Liver (tissue), 9 donors: ENCODE measurements around the gene LSM3. TPM values are rescaled to one million over a fixed set of nuclear protein-coding genes. Genes with fewer than 3 reads are reported as not detected.

Source experiments
- DNase-seq: peaks from one replicate; pipeline ENCODE4 v3.0.0-alpha.2; 2017; ENCODE audit warnings: low spot score
- H3K27ac ChIP-seq, 2 donors: one replicate each; pipeline ENCODE4 v1.7.0; 2013; ENCODE audit warnings: inconsistent platforms in 2 of 2, low read length in 2 of 2, control low read depth in 1 of 2, low read depth in 1 of 2, mild to moderate bottlenecking in 1 of 2
- H3K27me3 ChIP-seq, 4 donors: one replicate each; pipeline versions ENCODE4 v1.6.1 to v1.7.0; 2013; ENCODE audit warnings: low read length in 3 of 4, inconsistent platforms in 1 of 4, mild to moderate bottlenecking in 1 of 4, moderate library complexity in 1 of 4; ENCODE audit not compliant: control insufficient read depth in 4 of 4, insufficient read depth in 4 of 4
- H3K36me3 ChIP-seq, 4 donors: one replicate each; pipeline versions ENCODE4 v1.6.1 to v1.7.0; 2013; ENCODE audit warnings: low read length in 3 of 4, mild to moderate bottlenecking in 3 of 4, low read depth in 1 of 4, moderate library complexity in 1 of 4; ENCODE audit not compliant: control insufficient read depth in 4 of 4, insufficient read depth in 3 of 4
- H3K4me1 ChIP-seq, 4 donors: one replicate each; pipeline versions ENCODE4 v1.6.1 to v1.7.0; 2013; ENCODE audit warnings: low read length in 3 of 4, mild to moderate bottlenecking in 3 of 4, moderate library complexity in 1 of 4; ENCODE audit not compliant: control insufficient read depth in 4 of 4, insufficient read depth in 4 of 4
- H3K4me3 ChIP-seq, 3 donors: one replicate each; pipeline versions ENCODE4 v1.6.1 to v1.7.0; 2013; ENCODE audit warnings: low read length in 3 of 3, control low read depth in 1 of 3, low read depth in 1 of 3, mild to moderate bottlenecking in 1 of 3
- H3K9ac ChIP-seq, 2 donors: one replicate each; pipeline ENCODE4 v1.7.0; 2013; ENCODE audit warnings: low read length in 2 of 2, mild to moderate bottlenecking in 2 of 2, moderate library complexity in 2 of 2, control low read depth in 1 of 2, low read depth in 1 of 2
- H3K9me3 ChIP-seq, 4 donors: one replicate each; pipeline versions ENCODE4 v1.6.1 to v1.7.0; 2013; ENCODE audit warnings: low read length in 3 of 4; ENCODE audit not compliant: control insufficient read depth in 4 of 4
- CTCF ChIP-seq: fragments of 150-350 bp; IDR thresholded peaks from 2 replicates; pipeline ENCODE4 v1.5.1; 2017; ENCODE audit warnings: improper control_type of control experiment, low read depth, low read length; ENCODE audit not compliant: missing input control
- EGR1 ChIP-seq, 2 donors: IDR thresholded peaks; 2 replicates each; pipeline ENCODE4 v1.6.1; 2016 to 2018; ENCODE audit warnings: antibody characterized with exemption in 2 of 2, low read depth in 2 of 2
- FOXA1 ChIP-seq: IDR thresholded peaks from 2 replicates; pipeline ENCODE4 v1.6.1; 2016; ENCODE audit warnings: antibody characterized with exemption
- FOXA2 ChIP-seq: IDR thresholded peaks from 2 replicates; pipeline ENCODE4 v1.6.1; 2016; ENCODE audit warnings: antibody characterized with exemption
- GABPA ChIP-seq, 2 donors: IDR thresholded peaks in 1 of 2; conservative IDR thresholded peaks in 1 of 2; 2 replicates each; pipeline ENCODE4 v1.6.1; 2016; ENCODE audit warnings: antibody characterized with exemption in 2 of 2, mild to moderate bottlenecking in 1 of 2, moderate library complexity in 1 of 2
- HNF4G ChIP-seq: IDR thresholded peaks from 2 replicates; pipeline ENCODE4 v1.6.1; 2016; ENCODE audit warnings: antibody characterized with exemption
- MAX ChIP-seq: IDR thresholded peaks from 2 replicates; pipeline ENCODE4 v1.6.1; 2016; ENCODE audit warnings: antibody characterized with exemption
- NR2F2 ChIP-seq: IDR thresholded peaks from 2 replicates; pipeline ENCODE4 v1.6.1; 2016; ENCODE audit warnings: antibody characterized with exemption
- RAD21 ChIP-seq, 2 donors: IDR thresholded peaks; 2 replicates each; pipeline ENCODE4 v1.6.1; 2016; ENCODE audit warnings: antibody characterized with exemption in 2 of 2, mild to moderate bottlenecking in 2 of 2
- RXRA ChIP-seq, 2 donors: IDR thresholded peaks; 2 replicates each; pipeline ENCODE4 v1.6.1; 2017 to 2018; ENCODE audit warnings: antibody characterized with exemption in 2 of 2, mild to moderate bottlenecking in 1 of 2
- YY1 ChIP-seq: IDR thresholded peaks from 2 replicates; pipeline ENCODE4 v1.6.1; 2016; ENCODE audit warnings: antibody characterized with exemption, mild to moderate bottlenecking
- ZBTB33 ChIP-seq: IDR thresholded peaks from 2 replicates; pipeline ENCODE4 v1.6.1; 2016; ENCODE audit warnings: antibody characterized with exemption
- WGBS: extraction: QIAGEN DNeasy Blood & Tissue Kit; methylation state at CpG from one replicate; pipeline ENCODE4 v1.1.7; 2013; 5-methylcytosine and 5-hydroxymethylcytosine counted together
- polyA plus RNA-seq, 2 donors: library from polyadenylated mRNA; stranded (reverse) in 1 of 2; unstranded in 1 of 2; fragments of 200-250 nt in 1 of 2; fragments of >200 nt in 1 of 2; fragmentation: Nextera tagmentation in 1 of 2; extraction: Ambion mirVana in 1 of 2; gene quantifications; one replicate each; pipeline versions ENCODE4 v1.2.1 to v1.2.3, GENCODE V29; 2013 to 2015
- total RNA-seq, 2 donors: library from RNA; depleted of rRNA; stranded (reverse); fragments of >200 nt; gene quantifications; one replicate each; pipeline ENCODE4 v1.2.3, GENCODE V29; 2014
- donor health status: healthy.
- donor health status: healthy.
- donor health status: healthy.
- donor health status: healthy.
- donor health status: healthy.

LSM3 gene
- total and polyA plus RNA-seq, 4 donors: 3.7 to 17.0 (median 5.0) TPM

- no peak for TF ChIP-seq ZBTB33
- TF ChIP-seq MAX: no peak
- TF ChIP-seq RAD21 (IDR thresholded peaks at IDR 0.05): no peak
- TF ChIP-seq EGR1 (IDR thresholded peaks at IDR 0.05; ENCODE audit: low read depth in 2 of 2): no peak
- no peak for TF ChIP-seq FOXA2
These were observed 61.3 kb downstream of the LSM3 start (continued) for GRCh38 chr3:14239940-14240339.

GRCh38 chr3:14240366-14240765, 61.7 kb downstream of the LSM3 start:
- H3K9ac ChIP-seq: no peak overlapping the region
- no peak overlapping the region for H3K27ac ChIP-seq
- peaks cover 0 to 2% (median 0%) of the 10 kb centered on the region in 4 donors for H3K27me3 ChIP-seq
- 90% methylated on average over 4 of the region's 4 CpGs for WGBS
- no peaks in the 10 kb centered on the region for H3K4me1 ChIP-seq
- TF ChIP-seq RAD21 (IDR thresholded peaks at IDR 0.05) (no peak), GABPA (IDR thresholded peaks at IDR 0.05 in 1 of 2, conservative IDR thresholded peaks at IDR 0.05 in 1 of 2) (no peak), ZBTB33 (no peak), HNF4G (no peak), RXRA (IDR thresholded peaks at IDR 0.05) (no peak), FOXA1 (no peak)
- H3K9me3 ChIP-seq: no peaks in the 10 kb centered on the region
- no peaks in the 10 kb centered on the region for H3K36me3 ChIP-seq
- no peak for DNase-seq
- H3K4me3 ChIP-seq: no peak overlapping the region

GRCh38 chr3:14241716-14242115, 63.1 kb downstream of the LSM3 start:
- Histone ChIP-seq H3K9ac (no peak overlapping the region), H3K9me3 (no peaks in the 10 kb centered on the region), H3K27me3 (peaks cover 0 to 2% (median 0%) of the 10 kb centered on the region in 4 donors), H3K4me3 (no peak overlapping the region), H3K27ac (no peak overlapping the region), H3K36me3 (no peaks in the 10 kb centered on the region), H3K4me1 (no peaks in the 10 kb centered on the region)
- TF ChIP-seq YY1 (no peak), NR2F2 (no peak), CTCF (no peak)
- WGBS: 96% methylated on average over 3 of the region's 3 CpGs
- DNase-seq: no peak
